ENCODE results near the gene CHRNA4.
A peak's percentile ranks its signal among the peaks of the same experiment; 100 is the strongest.
"Not testable (repeated sequence)": the region's sequence is repeated elsewhere in the genome, so short reads cannot be mapped to it uniquely, and the experiment has no call there.

CHRNA4 gene

GRCh38 chr20:63381781-63382431 lies 20.8 kb upstream of the CHRNA4 start:
- TF ChIP-seq, protein P1, sequence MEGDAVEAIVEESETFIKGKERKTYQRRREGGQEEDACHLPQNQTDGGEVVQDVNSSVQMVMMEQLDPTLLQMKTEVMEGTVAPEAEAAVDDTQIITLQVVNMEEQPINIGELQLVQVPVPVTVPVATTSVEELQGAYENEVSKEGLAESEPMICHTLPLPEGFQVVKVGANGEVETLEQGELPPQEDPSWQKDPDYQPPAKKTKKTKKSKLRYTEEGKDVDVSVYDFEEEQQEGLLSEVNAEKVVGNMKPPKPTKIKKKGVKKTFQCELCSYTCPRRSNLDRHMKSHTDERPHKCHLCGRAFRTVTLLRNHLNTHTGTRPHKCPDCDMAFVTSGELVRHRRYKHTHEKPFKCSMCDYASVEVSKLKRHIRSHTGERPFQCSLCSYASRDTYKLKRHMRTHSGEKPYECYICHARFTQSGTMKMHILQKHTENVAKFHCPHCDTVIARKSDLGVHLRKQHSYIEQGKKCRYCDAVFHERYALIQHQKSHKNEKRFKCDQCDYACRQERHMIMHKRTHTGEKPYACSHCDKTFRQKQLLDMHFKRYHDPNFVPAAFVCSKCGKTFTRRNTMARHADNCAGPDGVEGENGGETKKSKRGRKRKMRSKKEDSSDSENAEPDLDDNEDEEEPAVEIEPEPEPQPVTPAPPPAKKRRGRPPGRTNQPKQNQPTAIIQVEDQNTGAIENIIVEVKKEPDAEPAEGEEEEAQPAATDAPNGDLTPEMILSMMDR (IDR thresholded peaks at IDR 0.05; ENCODE audit: control insufficient read depth, extremely low read depth, insufficient read depth) = peak; percentile 89
- no peak for DNase-seq (ENCODE audit: low read depth)
- H3K4me3 ChIP-seq (ENCODE audit: low read depth, low read length) = no peak overlapping the region

DNA sequence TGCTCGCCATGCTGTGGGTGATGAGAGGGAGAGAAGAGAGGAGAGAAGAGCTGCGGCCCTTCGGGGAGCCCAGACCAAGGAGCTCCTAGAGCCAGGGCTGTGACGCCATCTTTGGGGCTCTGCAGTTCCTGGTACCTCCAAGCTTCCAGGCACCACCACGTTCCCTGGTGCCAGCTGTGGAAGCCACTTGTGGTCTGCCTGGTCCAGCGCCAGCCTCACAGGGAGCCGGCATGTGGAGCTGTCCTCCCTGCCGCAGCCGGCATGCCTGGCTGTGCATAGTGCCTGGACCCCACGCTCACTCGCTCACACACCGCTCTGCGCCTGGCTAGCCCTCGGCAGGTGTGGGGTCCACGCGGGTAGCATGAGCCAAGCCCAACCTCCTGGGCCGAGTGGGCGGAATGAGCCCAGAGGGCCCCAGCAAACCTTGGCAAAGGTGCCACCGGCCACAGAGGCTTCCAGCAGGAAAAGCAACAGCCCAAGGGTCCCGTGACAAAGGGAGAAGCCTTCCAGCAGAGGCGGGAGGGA lies 19.3 kb upstream of the CHRNA4 start:
- TF ChIP-seq, protein P1 (IDR thresholded peaks at IDR 0.05; ENCODE audit: control insufficient read depth, extremely low read depth, insufficient read depth) = no peak
- no peak for DNase-seq (ENCODE audit: low read depth)
- no peak overlapping the region for H3K4me3 ChIP-seq (ENCODE audit: low read depth, low read length)

DNA sequence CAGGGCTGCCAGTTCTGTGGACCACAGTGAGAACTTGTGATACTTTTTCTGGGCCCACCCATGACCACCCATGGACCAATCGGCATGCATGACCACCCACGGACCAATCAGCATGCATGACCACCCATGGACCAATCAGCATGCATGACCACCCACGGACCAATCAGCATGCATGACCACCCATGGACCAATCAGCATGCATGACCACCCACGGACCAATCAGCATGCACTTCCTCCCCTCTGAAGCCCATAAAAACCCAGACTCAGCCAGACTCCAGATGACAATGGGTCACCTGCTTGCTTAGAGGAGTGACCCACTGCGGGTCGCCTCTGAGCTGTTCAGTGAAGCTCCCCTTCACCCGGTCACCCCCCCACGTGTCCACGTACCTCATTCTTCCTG lies 18.7 kb upstream of the CHRNA4 start:
- not testable (repeated sequence) for DNase-seq (ENCODE audit: low read depth); H3K4me3 ChIP-seq (ENCODE audit: low read depth, low read length)

- no peak for DNase-seq (ENCODE audit: low read depth)
- no peak overlapping the region for H3K4me3 ChIP-seq (ENCODE audit: low read depth, low read length)
- TF ChIP-seq, protein P1 (IDR thresholded peaks at IDR 0.05; ENCODE audit: control insufficient read depth, extremely low read depth, insufficient read depth) = no peak
Observed at GRCh38 chr20:63379296-63379695, 18.1 kb upstream of the CHRNA4 start.

DNA sequence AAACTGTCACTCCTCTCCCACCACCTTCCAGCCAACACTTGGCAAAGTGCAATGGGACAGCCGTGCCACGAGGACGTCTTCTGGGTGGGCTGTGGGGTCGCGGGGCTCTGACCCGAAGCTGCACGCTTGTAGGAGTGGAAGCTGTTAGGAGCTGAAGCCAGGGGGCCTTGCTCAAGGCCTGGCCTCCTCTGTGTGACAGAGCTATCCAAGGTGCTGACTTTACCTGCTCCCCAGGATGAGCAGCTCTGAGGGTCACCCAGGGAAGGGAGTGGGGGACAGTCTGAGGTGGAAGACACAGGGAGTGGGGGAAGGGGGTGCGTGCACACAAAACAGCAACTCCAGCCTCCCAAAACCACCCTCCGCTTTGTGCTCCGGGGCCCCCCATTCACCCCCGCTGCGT lies 17.5 kb upstream of the CHRNA4 start:
- TF ChIP-seq, protein P1 (IDR thresholded peaks at IDR 0.05; ENCODE audit: control insufficient read depth, extremely low read depth, insufficient read depth) = 0 out of 2 replicates have a peak, but pooled peaks have one; percentile 4
- H3K4me3 ChIP-seq (ENCODE audit: low read depth, low read length) = no peak overlapping the region
- no peak for DNase-seq (ENCODE audit: low read depth)

GRCh38 chr20:63377951-63378381 lies 16.8 kb upstream of the CHRNA4 start:
- no peak for DNase-seq (ENCODE audit: low read depth)
- H3K4me3 ChIP-seq (ENCODE audit: low read depth, low read length) = no peak overlapping the region
- TF ChIP-seq, protein P1 (IDR thresholded peaks at IDR 0.05; ENCODE audit: control insufficient read depth, extremely low read depth, insufficient read depth) = no peak

DNA sequence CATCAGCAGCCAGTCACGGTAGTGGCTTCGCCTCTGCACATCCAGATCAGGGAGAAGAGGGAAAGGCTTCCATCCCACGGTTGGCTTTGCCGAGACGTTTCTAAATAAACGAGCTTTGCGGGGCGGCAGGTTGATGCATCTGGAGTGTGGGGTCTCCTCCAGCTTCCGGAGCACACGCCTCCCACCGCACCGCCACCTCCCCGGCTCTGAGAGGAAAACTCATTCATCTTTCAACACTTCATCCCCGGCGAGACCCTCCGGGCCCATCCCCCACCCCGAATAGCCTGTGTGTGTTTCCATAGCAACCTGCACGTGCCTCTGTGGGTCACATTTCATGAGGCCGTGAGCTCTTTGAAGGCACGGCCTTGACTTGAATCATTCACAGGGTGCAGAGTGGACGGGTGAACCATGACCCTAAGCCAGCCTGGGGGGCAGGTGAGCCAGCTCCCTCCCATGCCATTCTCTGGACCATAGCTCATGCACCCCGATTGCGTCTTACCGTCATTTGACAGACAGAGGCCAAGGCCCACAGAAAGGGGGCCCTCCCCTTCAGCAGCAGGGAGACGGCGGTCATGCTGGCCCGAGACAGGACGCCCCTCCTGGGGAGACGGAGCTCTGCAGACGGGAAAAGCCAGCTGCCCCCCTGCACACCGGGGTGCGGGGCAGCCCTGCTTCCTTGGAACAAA lies 16.2 kb upstream of the CHRNA4 start:
- TF ChIP-seq, protein P1 (IDR thresholded peaks at IDR 0.05; ENCODE audit: control insufficient read depth, extremely low read depth, insufficient read depth) = no peak
- no peak for DNase-seq (ENCODE audit: low read depth)
- H3K4me3 ChIP-seq (ENCODE audit: low read depth, low read length) = no peak overlapping the region

Measured in LNCaP clone FGC (cell line).